Mucosa of rectum (tissue), 2 donors: Measurements from ENCODE around the gene POLDIP2.

Experiments used
- H3K27ac ChIP-seq, 2 donors: one replicate each; pipeline ENCODE4 v1.7.0; 2013; ENCODE audit warnings: inconsistent platforms in 2 of 2, low read depth in 2 of 2, low read length in 2 of 2
- H3K27me3 ChIP-seq, 2 donors: one replicate each; pipeline ENCODE4 v1.7.0; 2013; ENCODE audit warnings: low read length in 2 of 2; ENCODE audit not compliant: control insufficient read depth in 2 of 2, insufficient read depth in 2 of 2
- H3K36me3 ChIP-seq, 2 donors: one replicate each; pipeline ENCODE4 v1.7.0; 2013; ENCODE audit warnings: low read length in 2 of 2; ENCODE audit not compliant: control insufficient read depth in 2 of 2, insufficient read depth in 2 of 2
- H3K4me1 ChIP-seq, 2 donors: one replicate each; pipeline ENCODE4 v1.7.0; 2013; ENCODE audit warnings: low read length in 2 of 2, mild to moderate bottlenecking in 1 of 2; ENCODE audit not compliant: control insufficient read depth in 2 of 2, insufficient read depth in 2 of 2
- H3K4me3 ChIP-seq, 2 donors: one replicate each; pipeline ENCODE4 v1.7.0; 2013; ENCODE audit warnings: low read length in 2 of 2
- H3K9ac ChIP-seq, 2 donors: one replicate each; pipeline ENCODE4 v1.7.0; 2013; ENCODE audit warnings: low read length in 2 of 2, low read depth in 1 of 2, mild to moderate bottlenecking in 1 of 2
- H3K9me3 ChIP-seq, 2 donors: one replicate each; pipeline ENCODE4 v1.7.0; 2013; ENCODE audit warnings: low read length in 2 of 2; ENCODE audit not compliant: control insufficient read depth in 2 of 2
- donor health status: healthy.
- donor health status: Normal muscosa, but diverticular disease.

POLDIP2 gene

GRCh38 chr17:28357061-28357900 is at the start of gene POLDIP2:
POLDIP2 (minus strand) TSS chr17:28357527; CDS start chr17:28357448, 79 bp downstream.
- H3K27ac ChIP-seq: peak within 1 kb of the TSS; percentile 71 to 82
- no peaks in the 10 kb centered on the region for H3K27me3 ChIP-seq
- peak within 1 kb of the TSS; percentile 78 to 91 for H3K4me3 ChIP-seq
- peaks cover 12 to 17% of the 10 kb centered on the region in 2 donors for H3K4me1 ChIP-seq
- peaks cover 32 to 50% of the 10 kb centered on the region in 2 donors for H3K36me3 ChIP-seq
- peak within 1 kb of the TSS; percentile 85 to 97 for H3K9ac ChIP-seq
- H3K9me3 ChIP-seq: no peaks in the 10 kb centered on the region

GRCh38 chr17:28406473-28406814 is 49.1 kb upstream of the POLDIP2 start:
- Histone ChIP-seq H3K27ac (peak overlapping the region; percentile 2 to 9), H3K9me3 (no peaks in the 10 kb centered on the region), H3K4me3 (peak overlapping the region; percentile 76 to 77), H3K27me3 (no peaks in the 10 kb centered on the region), H3K4me1 (peaks cover 9 to 35% of the 10 kb centered on the region in 2 donors), H3K9ac (peak overlapping the region; percentile 41 to 55), H3K36me3 (peaks cover 0 to 2% of the 10 kb centered on the region in 2 donors)

- peak within 1 kb of the TSS; percentile 2 to 9 for H3K27ac ChIP-seq
These were observed 48.5 kb upstream of the POLDIP2 start, which contains the start of gene SLC46A1 for GRCh38 chr17:28405632-28406472. SLC46A1 (minus strand) TSS chr17:28406212; CDS start chr17:28406114, 98 bp downstream.

GRCh38 chr17:28404812-28405570 is 47.7 kb upstream of the POLDIP2 start:
- H3K4me1 ChIP-seq: peaks cover 9 to 35% of the 10 kb centered on the region in 2 donors
- H3K36me3 ChIP-seq: peaks cover 6 to 8% of the 10 kb centered on the region in 2 donors
- H3K9ac ChIP-seq: peak overlapping the region; percentile 47 to 55
- H3K4me3 ChIP-seq: peak overlapping the region; percentile 76 to 77
- H3K9me3 ChIP-seq: no peaks in the 10 kb centered on the region
- no peak overlapping the region for H3K27ac ChIP-seq
- no peaks in the 10 kb centered on the region for H3K27me3 ChIP-seq

More at GRCh38 chr17:28405632-28406472, 48.5 kb upstream of the POLDIP2 start, which contains the start of gene SLC46A1:
- H3K36me3 ChIP-seq: peaks cover 2 to 5% of the 10 kb centered on the region in 2 donors
- H3K27me3 ChIP-seq: no peaks in the 10 kb centered on the region
- H3K9ac ChIP-seq: peak within 1 kb of the TSS; percentile 47 to 55
- H3K4me1 ChIP-seq: peaks cover 9 to 35% of the 10 kb centered on the region in 2 donors
- no peaks in the 10 kb centered on the region for H3K9me3 ChIP-seq
- H3K4me3 ChIP-seq: peak within 1 kb of the TSS; percentile 76 to 77

- Histone ChIP-seq H3K9me3 (no peaks in the 10 kb centered on the region), H3K9ac (no peak overlapping the region), H3K4me3 (no peak overlapping the region), H3K27me3 (no peaks in the 10 kb centered on the region), H3K36me3 (peaks cover 7 to 8% of the 10 kb centered on the region in 2 donors), H3K4me1 (peaks cover 9 to 35% of the 10 kb centered on the region in 2 donors), H3K27ac (no peak overlapping the region)
These were observed 47.1 kb upstream of the POLDIP2 start for GRCh38 chr17:28404461-28404811.

- no peak overlapping the region for H3K4me3 ChIP-seq
- H3K4me1 ChIP-seq: peaks cover 9 to 35% of the 10 kb centered on the region in 2 donors
- no peak overlapping the region for H3K9ac ChIP-seq
- no peak overlapping the region for H3K27ac ChIP-seq
- H3K27me3 ChIP-seq: no peaks in the 10 kb centered on the region
- no peaks in the 10 kb centered on the region for H3K9me3 ChIP-seq
- peaks cover 8 to 13% of the 10 kb centered on the region in 2 donors for H3K36me3 ChIP-seq
These were observed 46.7 kb upstream of the POLDIP2 start for GRCh38 chr17:28404007-28404406.

GRCh38 chr17:28402844-28403243 is 45.5 kb upstream of the POLDIP2 start:
- Histone ChIP-seq H3K36me3 (peaks cover 14 to 17% of the 10 kb centered on the region in 2 donors), H3K27me3 (no peaks in the 10 kb centered on the region), H3K4me1 (peaks cover 9 to 30% of the 10 kb centered on the region in 2 donors), H3K4me3 (no peak overlapping the region), H3K9me3 (no peaks in the 10 kb centered on the region), H3K9ac (no peak overlapping the region), H3K27ac (no peak overlapping the region)

- H3K36me3 ChIP-seq: peaks cover 14 to 22% of the 10 kb centered on the region in 2 donors
- H3K27ac ChIP-seq: no peak overlapping the region
- H3K4me3 ChIP-seq: no peak overlapping the region
- H3K4me1 ChIP-seq: peaks cover 9 to 24% of the 10 kb centered on the region in 2 donors
- no peak overlapping the region for H3K9ac ChIP-seq
- H3K27me3 ChIP-seq: no peaks in the 10 kb centered on the region
- no peaks in the 10 kb centered on the region for H3K9me3 ChIP-seq
These were observed 44.9 kb upstream of the POLDIP2 start for GRCh38 chr17:28402224-28402630.

GRCh38 chr17:28399808-28400207 is 42.5 kb upstream of the POLDIP2 start:
- Histone ChIP-seq H3K36me3 (peaks cover 27 to 28% of the 10 kb centered on the region in 2 donors), H3K4me3 (no peak overlapping the region), H3K4me1 (peaks cover 0 to 3% of the 10 kb centered on the region in 2 donors), H3K9me3 (no peaks in the 10 kb centered on the region), H3K9ac (no peak overlapping the region), H3K27me3 (no peaks in the 10 kb centered on the region), H3K27ac (no peak overlapping the region)
